Tibial artery (tissue), 4 donors: ENCODE results near the gene C6orf47.

ENCODE experiments used
- DNase-seq, 2 donors: peaks; one replicate each; pipeline ENCODE4 v3.0.0-alpha.2; 2019
- H3K27ac ChIP-seq, 2 donors: fragments of 200-600 bp; sonication (generic) in 1 of 2; 1 replicate in 1 of 2; 2 replicates in 1 of 2; pipeline ENCODE4 v1.5.1; 2018 to 2019; ENCODE audit warnings: mild to moderate bottlenecking in 1 of 2
- H3K27me3 ChIP-seq, 2 donors: fragments of 200-600 bp; sonication (generic) in 1 of 2; one replicate each; pipeline versions ENCODE4 v1.5.1 to v1.6.0; 2016 to 2019
- H3K36me3 ChIP-seq, 3 donors: fragments of 200-600 bp; sonication (generic) in 2 of 3; one replicate each; pipeline ENCODE4 v1.5.1; 2016 to 2019; ENCODE audit warnings: mild to moderate bottlenecking in 2 of 3
- H3K4me1 ChIP-seq, 4 donors: fragments of 200-600 bp; sonication (generic) in 2 of 4; 1 replicate in 3 of 4; 2 replicates in 1 of 4; pipeline ENCODE4 v1.5.1; 2016 to 2019
- H3K4me3 ChIP-seq, 2 donors: fragments of 200-600 bp; sonication (generic) in 1 of 2; 1 replicate in 1 of 2; 2 replicates in 1 of 2; pipeline ENCODE4 v1.5.1; 2018 to 2019; ENCODE audit warnings: mild to moderate bottlenecking in 2 of 2
- H3K9me3 ChIP-seq, 3 donors: fragments of 200-600 bp; sonication (generic) in 1 of 3; one replicate each; pipeline ENCODE4 v1.5.1; 2016 to 2019
- intact Hi-C: fragments of 100-400 bp; cut with DNase I; formaldehyde crosslinking; loops from one replicate; pipeline ENCODE4 v1.15.0; 2023; ENCODE audit warnings: low total_unique reads
- TF ChIP-seq, protein P1 (sequence below), 2 experiments: fragments of 200-600 bp in 1 of 2; fragments of 450-650 bp in 1 of 2; IDR thresholded peaks; one replicate each; pipeline ENCODE4 v1.5.1; 2017 to 2019; ENCODE audit warnings: antibody characterized with exemption in 2 of 2, mild to moderate bottlenecking in 1 of 2, moderate library complexity in 1 of 2

The C6orf47 gene

DNA sequence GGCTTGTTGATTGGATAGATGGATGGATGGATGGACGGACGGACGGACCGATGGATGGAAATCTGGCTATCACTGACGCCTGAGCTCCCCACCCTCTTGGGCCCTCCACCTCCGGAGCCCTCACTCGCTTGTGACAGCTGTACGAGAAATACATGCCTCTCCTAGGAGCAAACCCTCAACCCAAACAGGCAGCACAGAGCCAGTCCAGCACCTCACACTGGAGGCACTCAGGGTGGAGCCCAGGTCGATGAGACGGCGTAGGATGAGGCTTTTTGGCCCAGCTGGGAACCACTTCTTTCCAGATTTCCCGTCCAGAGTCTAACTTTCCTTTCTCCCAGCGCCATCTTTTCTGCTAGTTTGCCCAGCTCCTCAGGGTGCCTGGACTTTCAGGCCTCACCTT, 23.0 kb upstream of the C6orf47 start:
- no peak for DNase-seq
- TF ChIP-seq, protein P1, sequence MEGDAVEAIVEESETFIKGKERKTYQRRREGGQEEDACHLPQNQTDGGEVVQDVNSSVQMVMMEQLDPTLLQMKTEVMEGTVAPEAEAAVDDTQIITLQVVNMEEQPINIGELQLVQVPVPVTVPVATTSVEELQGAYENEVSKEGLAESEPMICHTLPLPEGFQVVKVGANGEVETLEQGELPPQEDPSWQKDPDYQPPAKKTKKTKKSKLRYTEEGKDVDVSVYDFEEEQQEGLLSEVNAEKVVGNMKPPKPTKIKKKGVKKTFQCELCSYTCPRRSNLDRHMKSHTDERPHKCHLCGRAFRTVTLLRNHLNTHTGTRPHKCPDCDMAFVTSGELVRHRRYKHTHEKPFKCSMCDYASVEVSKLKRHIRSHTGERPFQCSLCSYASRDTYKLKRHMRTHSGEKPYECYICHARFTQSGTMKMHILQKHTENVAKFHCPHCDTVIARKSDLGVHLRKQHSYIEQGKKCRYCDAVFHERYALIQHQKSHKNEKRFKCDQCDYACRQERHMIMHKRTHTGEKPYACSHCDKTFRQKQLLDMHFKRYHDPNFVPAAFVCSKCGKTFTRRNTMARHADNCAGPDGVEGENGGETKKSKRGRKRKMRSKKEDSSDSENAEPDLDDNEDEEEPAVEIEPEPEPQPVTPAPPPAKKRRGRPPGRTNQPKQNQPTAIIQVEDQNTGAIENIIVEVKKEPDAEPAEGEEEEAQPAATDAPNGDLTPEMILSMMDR (IDR thresholded peaks at IDR 0.05): no peak
- peaks cover 0 to 23% (median 12%) of the 10 kb centered on the region in 4 donors for H3K4me1 ChIP-seq
- intact Hi-C loops: no loop called here
- H3K27me3 ChIP-seq: no peaks in the 10 kb centered on the region
- H3K9me3 ChIP-seq: no peaks in the 10 kb centered on the region
- H3K4me3 ChIP-seq: no peak overlapping the region
- H3K36me3 ChIP-seq: peaks cover 20 to 46% (median 22%) of the 10 kb centered on the region in 3 donors
- H3K27ac ChIP-seq: no peak overlapping the region

DNA sequence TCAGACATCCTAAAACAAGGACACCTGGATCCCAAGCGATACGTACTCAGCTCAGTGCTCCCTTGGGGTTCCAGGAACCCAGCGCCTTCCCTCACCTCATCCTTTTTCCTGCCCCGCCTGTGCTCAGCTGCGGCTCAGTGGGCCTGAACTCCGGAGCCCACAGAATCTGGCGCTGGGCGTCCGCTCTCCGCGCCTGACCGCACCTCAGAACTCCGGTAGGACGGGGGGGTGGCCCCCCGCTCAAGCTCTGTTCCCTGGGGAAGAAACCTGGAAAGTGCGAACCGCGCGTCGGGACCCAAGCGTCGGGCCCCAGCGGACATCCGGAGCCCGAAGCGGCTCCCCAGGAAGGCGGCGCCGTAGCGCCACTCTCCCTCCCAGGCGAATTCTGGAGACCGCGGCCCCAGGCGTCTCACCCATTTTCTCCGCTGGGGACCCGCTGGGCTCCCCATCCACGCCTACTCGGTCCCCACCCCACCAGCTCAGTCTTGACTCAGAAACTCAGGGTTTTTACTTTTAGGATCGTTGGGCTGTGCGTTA, 20.6 kb upstream of the C6orf47 start:
- DNase-seq: peak in 1 of 2 donors; percentile 76
- H3K4me1 ChIP-seq: peaks cover 0 to 23% (median 12%) of the 10 kb centered on the region in 4 donors
- intact Hi-C loops: no loop called here
- H3K27me3 ChIP-seq: no peaks in the 10 kb centered on the region
- peak overlapping the region; percentile 62 to 65 for H3K27ac ChIP-seq
- H3K9me3 ChIP-seq: no peaks in the 10 kb centered on the region
- H3K36me3 ChIP-seq: peaks cover 0 to 23% (median 3%) of the 10 kb centered on the region in 3 donors
- H3K4me3 ChIP-seq: peak overlapping the region; percentile 49 to 64
- TF ChIP-seq, protein P1 (IDR thresholded peaks at IDR 0.05): peak in 1 of 2 experiments; percentile 11

DNA sequence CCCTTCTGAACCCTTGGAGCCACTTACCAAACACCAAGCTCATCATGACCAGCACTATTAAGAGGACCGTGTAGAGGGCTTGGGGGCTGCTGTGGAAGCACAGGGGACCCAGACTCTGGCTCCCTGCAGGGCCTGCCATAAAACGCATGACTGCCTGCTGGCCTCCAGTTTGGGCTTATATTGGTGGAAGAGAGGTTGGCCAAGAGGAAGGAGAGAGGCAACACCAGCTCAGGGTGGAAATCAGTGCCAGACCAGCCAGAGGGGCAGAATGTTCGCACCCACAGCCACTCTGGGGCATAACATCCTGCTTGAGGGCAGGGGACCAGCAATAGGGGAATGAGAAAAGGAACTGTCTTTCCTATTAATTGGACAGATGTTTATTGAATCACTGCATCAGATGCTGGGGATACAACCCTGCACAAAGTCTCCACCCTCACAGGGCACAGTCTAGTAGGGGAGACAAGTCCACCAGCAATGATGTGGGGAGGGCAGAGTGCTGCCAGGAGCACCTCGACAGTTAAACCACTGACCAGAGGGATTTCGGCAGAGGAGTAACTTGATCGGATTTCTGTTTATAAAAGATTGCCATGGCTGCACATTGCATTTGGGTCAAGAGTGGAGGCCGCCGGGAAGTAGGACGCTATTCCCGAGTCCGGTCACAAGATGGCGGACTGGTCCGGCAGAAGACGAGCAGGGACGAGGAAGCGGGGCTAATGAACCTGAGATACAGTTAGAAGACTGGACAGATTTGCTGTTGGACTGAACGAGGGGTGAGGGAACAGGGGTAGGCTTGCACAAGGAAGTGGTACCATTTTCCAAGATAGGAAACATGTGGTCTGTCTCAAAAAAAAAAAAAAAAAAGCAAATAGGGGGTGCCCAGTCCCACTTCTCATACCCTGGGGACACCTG, 19.9 kb upstream of the C6orf47 start, which contains the start of gene LY6G5C:
Gene LY6G5C (minus strand): TSS at position 842 of the 909 bp plus-strand sequence. CDS start 694 bp downstream, at position 148.
- Histone ChIP-seq H3K4me1 (peaks cover 0 to 23% (median 12%) of the 10 kb centered on the region in 4 donors), H3K36me3 (peaks cover 0 to 23% (median 0%) of the 10 kb centered on the region in 3 donors), H3K9me3 (no peaks in the 10 kb centered on the region), H3K27ac (peak within 1 kb of the TSS; percentile 62 to 65), H3K4me3 (peak within 1 kb of the TSS; percentile 49 to 64), H3K27me3 (no peaks in the 10 kb centered on the region)
- intact Hi-C loops: no loop called here
- peak; percentile 88 to 89 for DNase-seq
- TF ChIP-seq, protein P1 (IDR thresholded peaks at IDR 0.05): peak; percentile 71 to 77

DNA sequence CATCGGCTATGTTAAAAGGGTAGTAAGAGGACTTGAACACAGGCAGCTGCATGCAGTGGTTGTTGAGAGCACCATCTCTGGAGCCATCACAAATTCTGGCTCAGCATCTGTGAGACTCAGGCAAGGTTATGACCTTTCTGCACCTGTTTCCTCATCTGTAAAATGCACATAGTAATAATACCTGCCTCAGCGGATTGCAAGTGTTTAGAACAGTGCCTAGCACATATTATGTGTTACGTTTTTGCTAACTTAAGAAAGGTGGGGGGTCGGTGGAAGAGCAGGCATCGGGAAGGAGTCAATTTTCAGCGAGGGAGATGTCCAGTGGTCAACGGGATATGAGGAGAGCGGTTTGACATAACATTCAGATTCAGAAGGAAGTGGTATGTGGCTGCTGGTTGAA, 17.4 kb upstream of the C6orf47 start:
- TF ChIP-seq, protein P1 (IDR thresholded peaks at IDR 0.05): no peak
- intact Hi-C loops: loop anchor here (5.0 kb wide), 1 partner anchor 154 kb away; no protein-coding TSS in a partner anchor
- Histone ChIP-seq H3K9me3 (no peaks in the 10 kb centered on the region), H3K4me3 (no peak overlapping the region), H3K27ac (no peak overlapping the region), H3K36me3 (peaks cover 0 to 29% (median 5%) of the 10 kb centered on the region in 3 donors), H3K27me3 (no peaks in the 10 kb centered on the region), H3K4me1 (peaks cover 0 to 20% (median 12%) of the 10 kb centered on the region in 4 donors)
- DNase-seq: no peak

- no peak for DNase-seq
- no peaks in the 10 kb centered on the region for H3K9me3 ChIP-seq
- H3K27ac ChIP-seq: no peak overlapping the region
- H3K4me3 ChIP-seq: no peak overlapping the region
- intact Hi-C loops: loop anchor here (5.0 kb wide), 1 partner anchor 155 kb away; no protein-coding TSS in a partner anchor
- H3K36me3 ChIP-seq: peaks cover 10 to 39% (median 16%) of the 10 kb centered on the region in 3 donors
- H3K4me1 ChIP-seq: peaks cover 0 to 16% (median 12%) of the 10 kb centered on the region in 4 donors
- TF ChIP-seq, protein P1 (IDR thresholded peaks at IDR 0.05): no peak
- no peaks in the 10 kb centered on the region for H3K27me3 ChIP-seq
Measured at GRCh38 chr6:31676904-31677303, 16.3 kb upstream of the C6orf47 start.
